H1 (cell line): ENCODE results near the gene MRTFA. TPM values are rescaled to one million over a fixed set of nuclear protein-coding genes. Genes with fewer than 3 reads are reported as not detected.

Experiments
- CTCF ChIA-PET: fragments of 300-600 bp; sonication (Branson Sonifier 250); formaldehyde crosslinking; loops from one replicate; lab custom pipeline; 2021; ENCODE audit not compliant: partially characterized antibody; lab: Charles Lee
- POLR2A ChIA-PET: fragments of 300-600 bp; sonication (Branson Sonifier 250); formaldehyde crosslinking; loops from one replicate; lab custom pipeline; 2021; ENCODE audit warnings: inconsistent platforms; ENCODE audit not compliant: partially characterized antibody; lab: Charles Lee
- DNase-seq, 2 experiments: peaks; one replicate each; pipeline versions ENCODE4 v3.0.0 to v3.0.0-alpha.2; 2010 to 2022; ENCODE audit warnings: low spot score in 2 of 2, low read depth in 1 of 2, mixed read lengths in 1 of 2
- FAIRE-seq: peaks from 2 replicates; lab custom pipeline; 2011; peaks lifted over from hg19 to GRCh38; lab: Jason Lieb, UNC
- H2AFZ ChIP-seq: 2 replicates; pipeline ENCODE4 v1.8.1; 2012; ENCODE audit warnings: low read length, inconsistent platforms
- H2AK5ac ChIP-seq: 2 replicates; pipeline ENCODE4 v1.6.1; 2013; ENCODE audit warnings: low read depth, low read length
- H2BK120ac ChIP-seq: replicated peaks from 2 replicates; pipeline ENCODE3; 2013; ENCODE audit warnings: low read depth, low read length, inconsistent platforms
- H2BK12ac ChIP-seq: 2 replicates; pipeline ENCODE4 v1.6.1; 2013; ENCODE audit warnings: low read depth, low read length
- H2BK15ac ChIP-seq: 2 replicates; pipeline ENCODE4 v1.6.1; 2013; ENCODE audit warnings: low read length
- H2BK20ac ChIP-seq: 2 replicates; pipeline ENCODE4 v1.6.1; 2013; ENCODE audit warnings: low read length
- H2BK5ac ChIP-seq: 2 replicates; pipeline ENCODE4 v1.6.1; 2013; ENCODE audit warnings: low read depth, low read length
- H3K14ac ChIP-seq: 2 replicates; pipeline ENCODE4 v1.6.1; 2013; ENCODE audit warnings: inconsistent platforms; ENCODE audit not compliant: insufficient read length
- H3K18ac ChIP-seq: 2 replicates; pipeline ENCODE4 v1.6.1; 2013; ENCODE audit warnings: low read length; ENCODE audit errors: extremely low read depth
- H3K23ac ChIP-seq: 2 replicates; pipeline ENCODE4 v1.6.1; 2013; ENCODE audit warnings: inconsistent platforms; ENCODE audit not compliant: insufficient read length
- H3K23me2 ChIP-seq: 2 replicates; pipeline ENCODE4 v1.6.1; 2013; ENCODE audit warnings: low read depth, low read length
- H3K27ac ChIP-seq: 2 replicates; pipeline ENCODE4 v1.6.1; 2011; ENCODE audit warnings: low read depth, low read length, inconsistent platforms
- H3K27me3 ChIP-seq, 4 experiments: replicated peaks in 1 of 4; 1 replicate in 1 of 4; 2 replicates in 3 of 4; pipeline versions ENCODE4 v1.6.1 to v1.8.1; 2011 to 2013; ENCODE audit warnings: low read length in 3 of 4, mild to moderate bottlenecking in 3 of 4, inconsistent platforms in 2 of 4, mixed read lengths in 2 of 4, moderate library complexity in 1 of 4; ENCODE audit not compliant: control insufficient read depth in 3 of 4, insufficient read depth in 3 of 4; ENCODE audit errors: extremely low read depth in 1 of 4
- H3K36me3 ChIP-seq, 4 experiments: 2 replicates each; pipeline versions ENCODE4 v1.6.1 to v1.8.1; 2011 to 2013; ENCODE audit warnings: mild to moderate bottlenecking in 4 of 4, low read length in 3 of 4, moderate library complexity in 2 of 4, control low read depth in 1 of 4, inconsistent platforms in 1 of 4; ENCODE audit not compliant: insufficient read depth in 4 of 4, control insufficient read depth in 2 of 4
- H3K4ac ChIP-seq: replicated peaks from 2 replicates; pipeline ENCODE3; 2013; ENCODE audit warnings: low read length, low read depth, mixed read lengths, inconsistent platforms; ENCODE audit not compliant: insufficient read length
- H3K4me1 ChIP-seq, 4 experiments: replicated peaks in 1 of 4; 1 replicate in 1 of 4; 2 replicates in 3 of 4; pipeline versions ENCODE4 v1.6.1 to v1.8.1; 2011 to 2013; ENCODE audit warnings: low read length in 3 of 4, inconsistent platforms in 2 of 4, mixed read lengths in 1 of 4; ENCODE audit not compliant: insufficient read depth in 4 of 4, control insufficient read depth in 3 of 4
- H3K4me2 ChIP-seq, 2 experiments: 2 replicates each; pipeline versions ENCODE4 v1.6.1 to v1.8.1; 2011 to 2013; ENCODE audit warnings: low read depth in 2 of 2, low read length in 2 of 2, control low read depth in 1 of 2, inconsistent platforms in 1 of 2, mild to moderate bottlenecking in 1 of 2; ENCODE audit not compliant: insufficient read depth in 1 of 2
- H3K4me3 ChIP-seq, 4 experiments: fragments of 200-600, 300-600 bp in 1 of 4; sonication (generic), shearing (Covaris generic), sonication (Bioruptor Twin) in 1 of 4; 2 replicates each; pipeline versions ENCODE4 v1.5.1 to v1.8.1; 2011 to 2016; ENCODE audit warnings: low read length in 4 of 4, low read depth in 3 of 4, control low read depth in 2 of 4, inconsistent platforms in 2 of 4, mild to moderate bottlenecking in 2 of 4, mixed read lengths in 1 of 4, moderate library complexity in 1 of 4; ENCODE audit not compliant: insufficient read depth in 2 of 4; ENCODE audit errors: extremely low read depth in 1 of 4
- H3K56ac ChIP-seq: replicated peaks from 2 replicates; pipeline ENCODE3; 2013; ENCODE audit warnings: low read depth, mild to moderate bottlenecking, mixed read lengths, low read length, inconsistent platforms; ENCODE audit not compliant: insufficient read length
- H3K79me1 ChIP-seq: 2 replicates; pipeline ENCODE4 v1.6.1; 2013; ENCODE audit warnings: low read depth, low read length, control low read depth
- H3K79me2 ChIP-seq, 2 experiments: 2 replicates each; pipeline versions ENCODE4 v1.6.1 to v1.8.1; 2012 to 2013; ENCODE audit warnings: low read length in 2 of 2, mild to moderate bottlenecking in 2 of 2, inconsistent platforms in 1 of 2; ENCODE audit not compliant: insufficient read depth in 2 of 2, control insufficient read depth in 1 of 2
- H3K9ac ChIP-seq, 4 experiments: replicated peaks in 1 of 4; 1 replicate in 1 of 4; 2 replicates in 3 of 4; pipeline versions ENCODE4 v1.6.1 to v1.8.1; 2011 to 2013; ENCODE audit warnings: low read depth in 3 of 4, low read length in 3 of 4, control low read depth in 2 of 4, mild to moderate bottlenecking in 2 of 4, moderate library complexity in 2 of 4, inconsistent platforms in 1 of 4; ENCODE audit errors: extremely low read depth in 1 of 4
- H3K9me3 ChIP-seq, 2 experiments: 2 replicates each; pipeline versions ENCODE4 v1.6.1 to v1.8.1; 2012 to 2013; ENCODE audit warnings: mild to moderate bottlenecking in 2 of 2, moderate library complexity in 2 of 2, control low read depth in 1 of 2, inconsistent platforms in 1 of 2, low read depth in 1 of 2, low read length in 1 of 2, mixed read lengths in 1 of 2; ENCODE audit not compliant: insufficient read depth in 2 of 2
- H4K20me1 ChIP-seq, 2 experiments: replicated peaks in 1 of 2; 2 replicates each; pipeline versions ENCODE3 to v1.8.1; 2011 to 2013; ENCODE audit warnings: inconsistent platforms in 2 of 2, low read length in 2 of 2, mild to moderate bottlenecking in 1 of 2; ENCODE audit not compliant: insufficient read depth in 2 of 2, control insufficient read depth in 1 of 2
- H4K5ac ChIP-seq: 2 replicates; pipeline ENCODE4 v1.6.1; 2013; ENCODE audit warnings: low read length, low read depth, mixed read lengths, inconsistent platforms; ENCODE audit not compliant: insufficient read length
- H4K8ac ChIP-seq: 2 replicates; pipeline ENCODE4 v1.8.0; 2013; ENCODE audit warnings: mild to moderate bottlenecking, moderate library complexity, low read length, inconsistent platforms; ENCODE audit not compliant: insufficient read depth; ENCODE audit errors: extremely low read depth
- H4K91ac ChIP-seq: replicated peaks from 2 replicates; pipeline ENCODE3; 2013; ENCODE audit warnings: low read length, mixed read lengths, inconsistent platforms; ENCODE audit not compliant: insufficient read length
- CTBP2 ChIP-seq: IDR thresholded peaks from 2 replicates; pipeline ENCODE4 v1.7.0; 2011; ENCODE audit warnings: borderline replicate concordance, mild to moderate bottlenecking, moderate library complexity, mixed read lengths, low read length; ENCODE audit not compliant: insufficient read depth, insufficient read length
- CTCF ChIP-seq, 3 experiments: IDR thresholded peaks; 1 replicate in 2 of 3; 2 replicates in 1 of 3; pipeline versions ENCODE4 v1.5.1 to v1.6.1; 2011; ENCODE audit warnings: low read length in 3 of 3, mild to moderate bottlenecking in 3 of 3, inconsistent platforms in 2 of 3, low read depth in 1 of 3, moderate library complexity in 1 of 3; ENCODE audit not compliant: insufficient read depth in 1 of 3; ENCODE audit errors: control extremely low read depth in 1 of 3
- EP300 ChIP-seq, 2 experiments: IDR thresholded peaks; 1 replicate in 1 of 2; 2 replicates in 1 of 2; pipeline ENCODE4 v1.6.1; 2011 to 2012; ENCODE audit warnings: low read depth in 2 of 2, low read length in 2 of 2, mild to moderate bottlenecking in 2 of 2, borderline replicate concordance in 1 of 2, inconsistent platforms in 1 of 2, moderate library complexity in 1 of 2
- FOSL1 ChIP-seq: IDR thresholded peaks from 2 replicates; pipeline ENCODE4 v1.6.1; 2011; ENCODE audit warnings: mild to moderate bottlenecking, low read depth, low read length, moderate library complexity; ENCODE audit not compliant: insufficient read depth
- KDM1A ChIP-seq: fragments of 200-600, 300-600 bp; sonication (generic); IDR thresholded peaks from 2 replicates; pipeline ENCODE4 v1.7.1; 2016; ENCODE audit warnings: mild to moderate bottlenecking, low read length, borderline replicate concordance
- PHF8 ChIP-seq: fragments of 200-600 bp; sonication (generic); conservative IDR thresholded peaks from 2 replicates; pipeline ENCODE4 v1.7.1; 2012; ENCODE audit warnings: low read depth, mild to moderate bottlenecking, inconsistent platforms, low read length, moderate library complexity
- POU5F1 ChIP-seq: IDR thresholded peaks from 2 replicates; pipeline ENCODE4 v1.6.1; 2011; ENCODE audit warnings: low read depth, mild to moderate bottlenecking, low read length, moderate library complexity
- SIX5 ChIP-seq: IDR thresholded peaks from 2 replicates; pipeline ENCODE4 v1.6.1; 2011; ENCODE audit warnings: mild to moderate bottlenecking, low read depth, low read length
- TAF1 ChIP-seq: IDR thresholded peaks from 2 replicates; pipeline ENCODE4 v1.6.1; 2011; ENCODE audit warnings: mild to moderate bottlenecking, low read depth, low read length
- WGBS, 2 experiments: shearing (Covaris generic) in 1 of 2; methylation state at CpG; one replicate each; pipeline versions ENCODE4 v1.1.6 to v1.1.7; 2013 to 2015; ENCODE audit warnings: low lambda C conversion rate in 2 of 2, mixed read lengths in 2 of 2, inconsistent platforms in 1 of 2, low coverage in 1 of 2, missing lambda C conversion rate in 1 of 2; ENCODE audit not compliant: insufficient replicate concordance in 2 of 2, insufficient coverage in 1 of 2, insufficient read length in 1 of 2; ENCODE audit errors: extremely low coverage in 1 of 2, missing lambda C conversion rate in 1 of 2; 5-methylcytosine and 5-hydroxymethylcytosine counted together
- polyA plus RNA-seq, 7 experiments: library from polyadenylated mRNA; depleted of rRNA in 3 of 7; stranded (reverse) in 5 of 7; unstranded in 2 of 7; fragments of >200 nt in 5 of 7; fragments of 200-250 nt in 2 of 7; gene quantifications; 1 replicate in 5 of 7; 2 replicates in 1 of 7; 4 replicates in 1 of 7; pipeline versions ENCODE4 v1.2.1 to v1.2.3, GENCODE V29; 2011 to 2013; ENCODE audit warnings: missing spikeins in 2 of 7, mixed read lengths in 2 of 7
- total RNA-seq: library from RNA; stranded (reverse); fragmentation: NEBNext Ultra II Directional; extraction: Animal tissue kit (Norgen Biotek cat#: 25700); gene quantifications from 2 replicates; pipeline ENCODE4 v1.2.1, GENCODE V29; 2021

MRTFA gene
- total and polyA plus RNA-seq, 2 of the 8 experiments (the other 6 are each of a cell fraction or from before 2014, with no cell fraction given): 5.4 to 37.9 TPM

GRCh38 chr22:40396882-40397281, 239.6 kb downstream of the MRTFA start:
- no peak overlapping the region for H3K18ac ChIP-seq
- no peaks in the 10 kb centered on the region for H3K79me1 ChIP-seq
- no peak overlapping the region for H2BK12ac ChIP-seq
- no peak overlapping the region for H2BK5ac ChIP-seq
- H3K36me3 ChIP-seq: peaks cover 0 to 8% (median 0%) of the 10 kb centered on the region in 4 experiments; a peak in 1 of 8 replicates
- H3K27me3 ChIP-seq: no peaks in the 10 kb centered on the region
- no peak overlapping the region for H3K56ac ChIP-seq
- no peak overlapping the region for H3K4me3 ChIP-seq
- H3K4ac ChIP-seq: no peak overlapping the region
- H2BK120ac ChIP-seq: no peak overlapping the region
- H3K23ac ChIP-seq: no peak overlapping the region
- H3K27ac ChIP-seq: no peak overlapping the region
- no peak overlapping the region for H2AFZ ChIP-seq
- no peak overlapping the region for H2BK20ac ChIP-seq
- no peak overlapping the region for H4K91ac ChIP-seq
- H4K5ac ChIP-seq: no peak overlapping the region
- ChIA-PET CTCF (interaction anchor here (0.6 to 3.4 kb wide), 6 partner anchors 12 to 903 kb away, joined by 3 to 10 read pairs (median 4); no protein-coding TSS in a partner anchor), POLR2A (interaction anchor here (1.4 to 2.4 kb wide), 3 partner anchors 19 to 26 kb away, joined by 3 to 11 read pairs (median 3); partner anchors contain the start of gene SGSM3)
- H3K4me2 ChIP-seq: peak overlapping the region in 1 of 2 experiments; percentile 26; a peak in 1 of 4 replicates
- no peak overlapping the region for H2BK15ac ChIP-seq
- 57% methylated on average over 4 of the region's 4 CpGs; no CpG with 5 or more reads in 1 of the 2 experiments for WGBS, 2 experiments
- no peaks in the 10 kb centered on the region for H3K79me2 ChIP-seq
- H4K20me1 ChIP-seq: no peaks in the 10 kb centered on the region
- DNase-seq (peak in 1 of 2 experiments; percentile 53), FAIRE-seq (peak; percentile 52)
- H3K9ac ChIP-seq: no peak overlapping the region
- no peak overlapping the region for H4K8ac ChIP-seq
- no peak overlapping the region for H3K14ac ChIP-seq
- H2AK5ac ChIP-seq: no peak overlapping the region
- H3K9me3 ChIP-seq: no peaks in the 10 kb centered on the region
- H3K4me1 ChIP-seq: peaks cover 0 to 2% (median under 1%) of the 10 kb centered on the region in 4 experiments; a peak in 3 of 7 replicates
- no peaks in the 10 kb centered on the region for H3K23me2 ChIP-seq
- TF ChIP-seq CTBP2 (no peak), KDM1A (no peak), POU5F1 (no peak), PHF8 (no peak), EP300 (IDR thresholded peaks at IDR 0.05; ENCODE audit: borderline replicate concordance in 1 of 2, low read depth in 2 of 2, low read length in 2 of 2) (0 out of 3 replicates have a peak, but pooled peaks of 1 of the 2 experiments have one; percentile 7), TAF1 (no peak), CTCF (IDR thresholded peaks at IDR 0.05; ENCODE audit: control extremely low read depth in 1 of 3, insufficient read depth in 1 of 3, low read depth in 1 of 3, low read length in 3 of 3) (no peak), SIX5 (no peak), FOSL1 (no peak)
